Measurements from ENCODE around the gene TTC23. TPM values are rescaled to one million over a fixed set of nuclear protein-coding genes. Genes with fewer than 3 reads are reported as not detected.

TTC23 gene
- total RNA-seq, 1 experiment from 2014 or later: 38.3 TPM

DNA sequence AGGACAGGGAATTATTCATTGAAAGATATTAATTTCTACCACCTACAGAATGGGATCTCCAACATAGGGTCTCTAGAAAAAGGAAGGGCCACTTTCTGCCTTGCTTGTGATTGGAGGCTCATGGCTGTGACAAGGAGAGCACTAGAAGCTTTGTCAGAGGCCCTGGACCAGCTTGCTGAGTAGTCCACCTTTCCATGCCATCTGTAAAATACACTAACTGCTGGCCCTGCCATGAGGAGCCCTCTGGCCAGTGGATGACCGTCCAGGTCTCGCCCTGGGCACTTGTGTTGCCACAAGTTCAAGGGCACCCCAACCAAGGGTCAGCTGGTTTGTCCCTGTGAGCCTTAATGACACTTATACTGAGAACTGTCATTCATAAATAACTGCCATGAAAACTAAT, 146.1 kb downstream of the TTC23 start:
- no peak for DNase-seq (ENCODE audit: low read depth)

DNA sequence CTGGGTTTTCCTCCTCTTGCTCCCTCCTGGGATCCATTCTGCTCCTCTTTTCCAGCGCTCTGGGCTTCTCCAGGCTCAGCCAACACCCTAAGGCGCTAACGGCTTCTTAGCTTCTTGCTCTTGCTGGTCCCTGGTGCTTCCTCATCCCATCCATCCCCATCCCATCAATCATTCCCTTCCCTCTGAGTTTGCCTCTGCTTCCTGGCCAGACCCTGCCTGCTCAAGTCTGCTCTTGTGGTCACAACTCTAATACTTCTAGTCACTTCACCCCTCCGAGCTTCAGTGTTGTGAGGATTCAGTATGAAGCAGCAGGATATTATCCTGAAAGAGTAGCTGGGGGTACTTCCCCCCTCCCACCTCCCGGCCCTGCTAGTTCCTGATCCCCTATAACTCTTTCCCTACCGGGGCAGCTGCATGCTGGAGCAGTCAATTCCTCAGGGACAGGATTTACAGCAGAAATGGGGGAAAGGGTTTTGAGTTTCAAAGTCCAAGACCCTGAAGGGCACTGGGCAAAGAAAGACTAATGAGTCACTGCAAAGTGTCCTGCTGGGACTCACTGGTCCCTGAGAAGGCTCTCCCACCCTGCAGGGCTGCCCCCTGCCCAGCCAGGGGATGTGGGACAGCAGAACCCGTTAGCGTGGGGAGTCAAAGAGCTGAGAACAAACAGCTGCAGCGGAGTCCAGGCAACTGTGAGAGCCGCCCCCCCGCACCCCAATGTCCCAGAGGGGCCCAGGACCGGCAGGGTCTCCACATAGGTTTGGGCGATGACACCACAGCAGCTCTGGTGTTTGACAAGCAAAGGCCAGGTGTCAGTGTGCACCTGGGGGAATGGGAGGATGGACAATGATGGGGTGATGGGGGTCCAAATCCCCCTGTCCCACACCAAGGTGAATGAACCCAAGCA, 146.8 kb downstream of the TTC23 start:
- DNase-seq (ENCODE audit: low read depth): no peak

DNA sequence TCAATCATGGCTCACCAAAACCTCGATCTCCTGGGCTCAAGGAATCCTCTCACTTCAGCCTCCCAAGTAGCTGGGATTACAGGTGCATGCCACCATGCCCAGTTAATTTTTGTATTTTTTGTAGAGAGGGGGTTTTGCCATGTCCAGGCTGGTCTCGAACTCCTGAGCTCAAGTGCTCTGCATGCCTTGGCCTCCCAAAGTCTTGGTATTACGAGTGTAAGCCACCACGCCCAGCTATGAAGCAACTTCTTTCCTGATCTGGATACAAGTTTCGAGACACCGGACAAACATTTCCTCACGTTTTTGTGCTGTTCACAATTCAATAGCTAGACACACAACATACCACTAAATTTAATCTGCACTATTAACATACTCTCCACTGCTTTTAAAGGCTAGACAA, 147.9 kb downstream of the TTC23 start:
- no peak for DNase-seq (ENCODE audit: low read depth)

DNA sequence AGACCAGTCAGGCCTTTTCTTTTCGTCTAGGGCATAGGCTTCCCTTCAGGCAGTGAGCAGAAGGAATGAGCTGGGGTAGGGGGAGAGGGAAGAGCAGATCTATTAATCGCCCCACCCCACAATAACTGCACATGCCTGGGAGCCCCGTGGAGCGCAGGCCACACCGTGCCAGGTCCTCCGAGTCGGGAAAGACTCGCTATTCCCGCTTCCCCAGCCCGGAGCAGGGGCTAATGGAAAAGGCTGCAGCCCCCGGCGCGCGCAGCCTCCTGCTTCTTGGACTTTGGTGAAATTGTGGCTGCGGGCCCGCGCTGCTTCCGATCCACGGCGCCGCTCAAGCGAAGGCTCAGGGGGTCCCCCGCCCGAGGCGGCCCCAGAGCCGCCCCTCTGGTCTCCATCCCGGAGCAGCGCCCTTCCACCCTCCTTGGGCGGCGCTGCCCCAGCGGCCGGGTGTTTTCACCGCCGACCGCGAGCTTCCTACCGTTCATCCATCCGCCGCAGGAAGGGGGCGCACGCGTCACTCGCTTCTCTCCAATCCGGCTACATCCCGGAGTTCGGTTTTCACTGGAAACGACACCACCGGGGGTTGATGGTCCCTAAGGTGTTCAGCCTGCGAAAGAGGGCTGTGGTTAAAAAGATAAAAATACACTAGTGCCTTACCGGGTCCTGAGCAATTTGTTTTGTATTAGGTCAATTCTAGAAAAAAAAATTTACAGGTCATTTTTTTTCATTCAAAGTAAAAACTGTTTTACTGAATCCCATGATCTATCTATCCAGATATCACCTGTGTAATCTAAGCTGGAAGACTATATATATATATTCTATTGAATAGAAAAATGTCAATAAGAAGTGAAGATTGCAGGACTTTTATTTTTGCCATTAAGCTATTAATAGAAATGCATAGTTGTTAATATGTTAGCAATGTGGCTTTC, 148.9 kb downstream of the TTC23 start:
- peak; percentile 71 for DNase-seq (ENCODE audit: low read depth)

DNA sequence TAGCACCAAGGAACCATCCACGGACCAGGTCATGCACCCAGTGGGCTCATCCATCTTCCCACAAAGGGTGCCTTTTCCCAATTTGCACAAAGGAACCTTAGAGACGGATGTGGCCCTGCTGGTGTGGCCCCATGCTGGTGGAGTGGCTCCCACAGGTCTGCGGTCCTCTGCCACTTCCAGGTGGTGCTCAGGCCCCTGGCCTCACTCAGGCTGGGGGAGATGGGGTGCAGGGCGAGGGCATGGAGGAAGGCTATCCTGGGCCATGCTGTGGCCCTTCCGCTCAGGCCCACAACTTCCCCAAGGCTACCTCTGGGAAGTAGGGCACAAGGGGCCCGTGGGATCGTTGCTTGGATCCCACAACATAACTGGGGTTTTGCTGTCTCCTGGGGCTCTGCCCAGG, 149.7 kb downstream of the TTC23 start:
- DNase-seq (ENCODE audit: low read depth): no peak

DNA sequence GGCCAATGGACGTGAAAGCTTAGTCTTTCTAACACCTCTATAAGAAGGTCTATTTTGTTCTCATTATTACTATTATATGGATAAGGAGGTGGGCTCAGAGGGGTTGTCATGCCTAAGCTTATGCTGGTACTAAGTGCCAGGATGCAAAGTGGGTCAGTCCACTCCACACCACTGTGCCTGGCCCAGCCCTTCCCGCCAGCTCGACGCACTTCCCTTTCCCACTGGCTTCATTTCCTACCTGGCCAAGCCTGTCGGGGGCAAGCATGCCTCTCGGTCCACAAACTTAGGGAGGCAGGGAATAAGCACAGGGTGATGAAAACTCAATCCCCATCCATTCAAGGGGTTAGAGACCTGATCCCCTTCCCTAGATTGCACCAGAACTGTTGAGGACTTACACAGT, 150.4 kb downstream of the TTC23 start:
- no peak for DNase-seq (ENCODE audit: low read depth)

DNA sequence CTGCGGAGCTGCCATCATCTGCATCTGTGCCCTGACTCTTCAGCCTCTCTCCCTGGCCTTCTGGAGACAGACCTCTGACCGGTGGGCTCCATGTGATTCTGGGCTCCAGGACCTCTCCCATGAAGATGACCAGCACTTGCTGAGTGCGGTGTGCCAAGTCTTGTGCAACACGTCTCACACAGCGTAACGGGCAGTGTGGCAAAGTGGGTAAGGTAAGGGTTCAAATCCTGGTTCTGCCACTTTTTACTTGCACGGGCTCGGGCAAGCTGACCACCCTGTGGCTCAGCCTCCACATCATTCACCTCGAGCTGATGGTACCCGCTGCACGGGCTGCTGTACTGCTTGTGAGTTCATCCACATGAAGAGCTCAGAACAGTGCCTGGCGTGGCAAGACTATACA, 151.0 kb downstream of the TTC23 start:
- no peak for DNase-seq (ENCODE audit: low read depth)

DNA sequence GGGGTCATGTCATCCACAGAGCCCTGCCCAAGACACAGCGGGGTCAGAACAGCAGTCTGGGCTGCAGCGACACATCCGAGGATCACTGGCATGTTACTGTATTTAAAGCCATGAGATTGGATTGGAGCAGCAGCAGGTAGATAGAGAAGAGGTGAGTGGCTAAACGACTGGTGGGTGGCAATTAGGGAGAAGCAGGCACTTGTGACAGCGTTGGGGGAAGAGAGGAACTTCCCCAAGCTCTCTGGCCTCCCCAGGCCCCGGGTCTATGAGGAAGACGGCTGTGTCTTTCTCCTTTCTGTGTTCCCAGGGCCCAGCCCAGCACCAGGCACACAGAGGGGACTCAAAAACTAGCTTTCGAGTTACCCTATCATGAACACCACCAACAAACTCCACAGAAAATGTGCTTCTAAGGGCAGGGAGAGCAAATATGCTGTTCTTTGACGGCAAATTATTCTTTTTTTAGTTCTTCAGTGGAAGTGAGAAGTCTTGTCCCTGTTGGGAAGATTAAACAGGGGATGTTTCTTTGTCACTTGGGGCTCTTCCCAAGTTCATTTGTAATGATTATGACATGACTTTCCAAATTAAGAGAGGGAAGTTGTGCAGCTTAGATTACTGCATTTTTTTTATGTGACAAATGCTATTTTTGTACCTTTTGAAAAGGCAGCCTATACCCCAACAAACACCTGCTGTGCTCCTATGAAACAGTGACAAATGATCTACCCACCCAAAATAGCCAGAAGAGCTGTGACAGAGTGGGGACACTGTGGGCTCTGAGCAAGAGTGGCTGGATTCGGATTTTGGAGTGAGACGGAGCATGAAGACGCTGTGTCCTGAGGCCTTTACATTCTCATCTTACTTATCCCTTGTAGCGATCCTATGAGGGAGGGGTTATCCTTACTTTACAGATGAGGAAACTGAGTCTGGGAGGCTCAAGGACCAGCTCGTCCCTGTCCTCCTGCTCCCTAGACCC, 151.7 kb downstream of the TTC23 start:
- DNase-seq (ENCODE audit: low read depth): no peak

DNA sequence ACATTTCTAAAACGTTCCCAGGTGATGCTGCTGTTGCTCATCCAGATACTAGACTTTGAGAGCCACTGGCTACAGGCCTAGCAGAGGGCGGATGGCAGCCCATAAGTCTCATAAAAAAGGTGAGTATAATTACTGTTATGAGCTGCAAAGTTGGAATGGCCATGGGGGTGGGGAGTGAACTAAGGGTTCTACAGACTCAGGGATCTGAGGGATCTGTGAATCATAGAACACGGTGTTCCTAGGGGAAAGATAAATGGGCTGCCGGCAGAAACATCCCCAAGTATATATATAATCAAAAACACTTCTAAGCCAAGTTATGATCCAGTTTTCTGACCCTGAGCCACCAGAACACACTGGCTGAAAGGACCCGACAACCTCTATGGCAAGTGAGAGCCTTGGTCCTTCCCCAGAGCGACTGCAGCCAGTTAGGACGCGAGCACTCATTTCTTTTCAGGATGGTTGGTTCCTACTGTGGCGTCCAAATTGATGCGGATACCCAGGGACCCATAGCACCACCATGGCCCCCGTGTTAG, 152.4 kb downstream of the TTC23 start:
- no peak for DNase-seq (ENCODE audit: low read depth)

DNA sequence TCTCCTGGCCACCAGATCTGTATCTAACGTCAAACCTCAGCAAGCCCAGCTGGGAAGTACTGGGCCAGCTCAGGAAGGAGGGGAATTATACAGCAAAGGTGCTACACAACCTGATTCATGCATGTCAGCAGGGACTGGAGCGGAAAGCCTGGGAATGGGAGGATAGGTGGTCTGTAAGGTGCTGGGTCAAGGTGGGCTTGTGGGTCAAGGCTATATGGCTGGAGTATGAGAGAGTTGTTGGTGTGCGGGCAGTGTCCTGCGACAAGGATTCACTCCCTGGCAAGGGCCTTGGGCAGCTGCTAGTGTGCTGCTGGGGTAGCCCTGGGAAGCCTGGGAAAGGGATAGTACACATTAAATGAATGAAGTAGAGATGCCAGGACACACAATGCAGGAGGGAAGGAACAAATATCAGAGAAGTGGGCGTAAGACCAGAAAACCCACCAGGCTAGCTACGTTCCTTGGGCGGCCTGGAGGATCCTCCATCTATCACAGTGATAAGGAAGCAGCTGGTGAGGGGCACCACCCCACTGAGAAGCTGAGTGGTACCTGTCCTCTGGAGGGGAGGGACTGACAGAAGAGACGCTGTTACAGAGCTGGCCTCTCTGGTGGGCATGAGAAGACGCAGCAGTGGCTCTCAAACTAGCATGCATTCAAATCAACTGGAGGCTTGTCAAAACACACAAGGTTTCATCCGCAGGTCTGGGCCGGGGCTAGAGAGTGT, 153.0 kb downstream of the TTC23 start:
- DNase-seq (ENCODE audit: low read depth): no peak

DNA sequence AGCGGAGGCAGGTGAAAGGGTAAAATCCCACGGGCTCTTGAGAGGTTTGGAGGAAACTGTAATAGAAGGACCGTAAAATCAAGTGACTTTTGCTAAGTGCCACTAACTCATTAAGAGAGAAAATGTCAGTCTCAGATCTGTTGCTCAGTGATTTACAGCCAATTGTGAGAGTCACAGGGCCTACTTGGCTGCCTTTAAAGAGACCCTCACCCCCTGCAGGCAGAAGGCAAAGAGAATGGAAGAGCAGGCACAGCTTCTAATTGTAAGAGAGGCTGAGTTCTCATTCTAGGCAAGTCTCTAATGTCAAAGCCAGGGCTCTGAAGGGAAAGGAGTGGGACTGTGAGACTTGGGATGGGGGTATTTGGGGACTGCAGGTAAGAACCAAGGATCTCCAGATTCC, 153.8 kb downstream of the TTC23 start:
- DNase-seq (ENCODE audit: low read depth): no peak

DNA sequence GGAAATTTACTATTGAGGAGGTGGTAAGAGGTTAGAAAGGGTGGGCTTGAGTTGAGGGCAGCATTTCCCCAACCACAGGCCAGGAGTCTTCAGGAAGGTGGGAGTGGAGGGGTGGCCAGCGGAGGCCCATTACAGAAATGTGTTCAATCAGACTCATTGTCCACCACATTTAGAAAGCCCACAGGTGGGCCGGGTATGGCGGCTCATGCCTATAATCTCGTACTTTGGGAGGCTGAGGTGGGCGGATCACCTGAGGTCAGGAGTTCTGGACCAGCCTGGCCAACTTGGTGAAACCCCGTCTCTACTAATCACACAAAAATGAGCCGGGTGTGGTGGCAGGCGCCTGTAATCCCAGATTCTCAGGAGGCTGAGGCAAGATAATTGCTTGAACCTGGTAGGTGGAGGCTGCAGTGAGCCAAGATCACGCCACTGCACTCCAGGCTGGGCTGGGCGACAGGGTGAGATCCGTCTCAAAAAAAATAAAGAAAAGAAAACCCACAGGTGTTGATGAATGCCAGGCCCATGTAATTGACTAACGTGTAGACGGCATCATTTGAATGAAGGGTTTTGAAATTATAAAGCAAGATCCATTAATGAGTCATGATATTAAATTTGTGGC, 156.7 kb downstream of the TTC23 start:
- no peak for DNase-seq (ENCODE audit: low read depth)

DNA sequence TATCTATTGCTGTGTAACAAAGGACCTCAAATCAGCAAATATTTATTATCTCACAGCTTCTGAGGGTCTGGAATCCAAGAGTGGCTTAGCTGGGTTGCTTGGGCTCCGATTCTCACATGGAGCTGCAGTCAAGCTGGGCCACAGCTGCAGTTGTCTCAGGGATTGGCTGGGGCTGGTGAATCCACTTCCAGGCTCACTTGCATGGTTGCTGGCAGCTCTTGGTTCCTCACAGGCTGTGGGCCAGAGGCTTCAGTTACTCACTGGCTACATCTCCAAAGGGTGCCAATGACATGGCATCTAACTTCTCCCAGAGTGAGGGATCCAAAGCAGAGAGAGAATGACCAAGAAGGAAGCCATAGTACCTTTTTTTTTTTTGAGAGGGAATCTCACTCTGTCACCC, 158.4 kb downstream of the TTC23 start:
- no peak for DNase-seq (ENCODE audit: low read depth)

DNA sequence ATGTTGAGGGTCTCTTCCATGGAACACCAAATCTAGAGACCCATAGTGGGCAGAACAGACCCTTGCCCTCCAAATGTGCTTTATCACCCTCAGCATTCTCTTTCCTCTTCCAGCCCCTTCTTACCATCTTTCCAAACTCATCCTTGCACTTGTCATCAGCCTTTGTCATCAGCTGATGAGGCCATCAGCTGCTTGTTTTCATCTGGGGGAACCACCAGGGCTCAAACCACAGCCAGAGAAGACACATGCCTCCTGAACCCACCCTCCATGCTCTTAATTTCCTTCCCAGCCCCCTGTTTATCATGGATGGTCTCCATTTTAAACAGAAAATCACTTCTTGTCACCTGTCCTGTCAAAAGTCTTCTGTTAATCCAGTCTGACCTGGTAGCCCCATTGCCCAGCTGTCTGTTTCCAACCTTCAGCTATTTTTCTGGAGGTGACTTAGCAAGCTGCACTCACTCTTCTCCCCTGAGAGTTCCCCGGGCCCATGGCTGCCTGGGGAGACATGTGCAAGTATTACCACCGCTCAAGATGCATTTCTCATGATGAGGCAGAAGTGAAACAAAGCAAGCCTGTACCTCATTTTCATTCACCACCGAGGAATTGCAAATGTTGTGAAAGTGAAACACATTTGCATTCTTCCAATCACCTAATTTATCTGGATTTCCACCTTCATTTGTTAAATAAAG, 159.2 kb downstream of the TTC23 start:
- no peak for DNase-seq (ENCODE audit: low read depth)

DNA sequence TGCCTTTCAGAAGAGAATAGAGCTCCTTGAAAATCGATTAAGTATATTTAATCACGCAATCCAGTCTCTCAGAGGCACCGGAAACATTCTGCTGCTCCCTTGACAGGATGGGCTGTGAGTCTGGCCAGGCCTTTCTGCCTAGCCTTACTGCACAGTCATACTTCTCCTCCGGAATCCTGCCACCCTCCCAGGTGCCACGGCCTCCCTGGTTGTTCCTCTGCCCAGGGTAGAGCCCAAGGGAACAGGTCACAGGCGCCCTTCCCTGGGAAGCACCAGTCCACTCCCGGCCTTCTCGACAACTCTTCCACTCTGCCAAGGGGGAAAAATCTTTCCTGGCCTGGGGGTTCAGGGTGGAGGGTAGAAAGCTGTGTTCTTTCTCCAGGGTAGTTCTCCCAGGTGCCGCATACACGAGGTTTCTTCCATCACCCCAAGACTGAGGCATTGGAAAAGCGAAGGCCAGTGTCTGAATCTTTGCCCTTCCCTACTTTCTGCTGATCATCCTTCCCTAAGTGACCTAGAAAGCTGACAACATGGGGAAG, 161.9 kb downstream of the TTC23 start:
- DNase-seq (ENCODE audit: low read depth): no peak

DNA sequence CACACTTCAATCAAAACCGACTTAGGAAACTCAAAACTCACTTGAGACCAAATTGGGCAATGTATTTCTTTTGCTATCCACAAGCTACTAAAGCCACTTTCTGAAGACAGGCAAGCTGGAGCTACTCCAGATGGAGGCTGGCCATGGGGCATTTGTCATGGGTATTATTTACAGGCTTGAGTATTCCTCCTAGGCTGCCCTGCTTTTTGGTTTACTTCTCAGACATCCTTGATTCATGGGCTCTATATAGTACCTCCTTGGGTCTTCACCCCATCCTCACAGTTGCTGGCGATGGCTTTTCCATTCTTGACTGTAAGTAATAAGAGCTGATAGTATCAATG, 163.1 kb downstream of the TTC23 start:
- no peak for DNase-seq (ENCODE audit: low read depth)

All from RPMI7951 (cell line).